GM19239 (cell line): ENCODE measurements around the gene ANKRD16.
"Not testable (repeated sequence)": the region's sequence is repeated elsewhere in the genome, so short reads cannot be mapped to it uniquely, and the experiment has no call there.

Experiments used
- DNase-seq: peaks from one replicate; pipeline ENCODE4 v3.0.0; 2011; ENCODE audit warnings: low spot score; ENCODE audit not compliant: insufficient read length
- FAIRE-seq: peaks from 2 replicates; lab custom pipeline; 2011; peaks lifted over from hg19 to GRCh38; lab: Jason Lieb, UNC

Gene ANKRD16

DNA sequence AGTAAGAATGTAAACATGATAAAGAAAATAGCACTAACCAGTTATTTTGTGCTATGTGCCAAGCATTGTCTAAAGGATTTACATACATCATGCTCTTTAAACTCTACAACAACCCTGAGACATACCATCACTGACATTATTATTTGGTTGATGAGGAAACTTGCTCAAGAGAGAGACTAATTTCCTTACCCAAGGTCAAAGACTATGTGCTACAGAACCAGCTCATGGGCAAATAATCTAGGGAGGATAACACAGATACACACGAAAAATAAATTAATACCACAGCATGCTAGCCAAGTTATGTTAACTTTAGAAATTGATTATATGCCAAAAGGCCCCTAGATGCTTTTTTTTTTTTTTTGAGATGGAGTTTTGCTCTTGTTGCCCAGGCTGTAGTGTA is 2.7 kb downstream of the ANKRD16 start:
- FAIRE-seq (no peak), DNase-seq (no peak)

DNA sequence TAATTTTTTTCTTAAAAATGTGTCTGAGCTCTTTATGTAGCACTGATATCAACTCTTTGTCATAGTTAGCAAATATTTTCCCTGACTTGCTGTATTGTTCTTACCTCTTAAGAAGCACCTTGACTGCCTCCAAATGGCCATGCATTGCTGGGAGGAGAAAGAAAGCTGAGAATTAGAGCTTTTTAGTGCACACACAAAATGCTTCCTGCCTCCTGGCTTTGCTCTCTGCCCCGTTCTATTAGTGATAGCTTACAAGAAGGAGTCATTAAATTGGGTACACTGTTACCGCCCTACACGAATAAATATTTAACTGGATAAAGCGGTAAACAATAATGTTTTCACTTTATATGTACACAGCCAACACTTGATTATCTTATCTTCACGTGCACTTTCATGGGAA is 4.1 kb downstream of the ANKRD16 start:
- DNase-seq (no peak), FAIRE-seq (no peak)

DNA sequence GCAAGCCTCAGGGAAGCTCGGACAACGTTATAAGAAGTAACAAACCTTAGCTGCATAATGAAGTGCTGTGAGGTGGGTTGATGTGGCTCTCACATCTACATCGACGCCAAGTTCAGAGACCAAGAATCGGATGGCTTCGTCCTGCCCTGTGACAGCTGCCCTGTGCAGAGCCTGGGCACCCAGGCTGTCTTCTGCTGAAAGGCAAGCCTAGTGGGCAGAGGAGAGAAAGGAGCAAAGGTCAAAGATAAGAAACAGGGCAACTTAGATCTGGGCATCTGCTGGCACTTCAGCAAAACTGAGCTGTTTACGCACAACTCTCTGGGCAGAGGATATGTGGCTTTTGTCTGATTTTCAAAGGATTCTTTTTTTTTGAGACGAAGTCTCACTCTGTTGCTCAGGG is 6.7 kb downstream of the ANKRD16 start:
- FAIRE-seq: no peak

DNA sequence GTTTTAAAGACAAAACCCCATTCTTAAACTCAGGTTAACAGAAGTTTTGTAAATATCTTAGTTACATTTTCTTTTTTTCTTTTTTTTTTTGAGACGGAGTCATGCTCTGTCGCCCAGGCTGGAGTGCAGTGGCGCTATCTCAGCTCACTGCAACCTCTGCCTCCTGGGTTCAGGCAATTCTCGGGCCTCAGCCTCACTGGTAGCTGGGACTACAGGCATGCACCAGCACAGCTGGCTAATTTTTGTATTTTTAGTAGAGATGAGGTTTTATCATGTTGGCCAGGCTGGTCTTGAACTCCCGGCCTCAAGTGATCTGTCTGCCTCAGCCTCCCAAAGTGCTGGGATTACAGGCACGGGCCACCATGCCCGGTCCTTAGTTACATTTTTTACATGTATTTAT is 12.7 kb downstream of the ANKRD16 start:
- not testable (repeated sequence) for DNase-seq, FAIRE-seq

More for the DNA sequence above, 6.7 kb downstream of the ANKRD16 start:
- DNase-seq: no peak

DNA sequence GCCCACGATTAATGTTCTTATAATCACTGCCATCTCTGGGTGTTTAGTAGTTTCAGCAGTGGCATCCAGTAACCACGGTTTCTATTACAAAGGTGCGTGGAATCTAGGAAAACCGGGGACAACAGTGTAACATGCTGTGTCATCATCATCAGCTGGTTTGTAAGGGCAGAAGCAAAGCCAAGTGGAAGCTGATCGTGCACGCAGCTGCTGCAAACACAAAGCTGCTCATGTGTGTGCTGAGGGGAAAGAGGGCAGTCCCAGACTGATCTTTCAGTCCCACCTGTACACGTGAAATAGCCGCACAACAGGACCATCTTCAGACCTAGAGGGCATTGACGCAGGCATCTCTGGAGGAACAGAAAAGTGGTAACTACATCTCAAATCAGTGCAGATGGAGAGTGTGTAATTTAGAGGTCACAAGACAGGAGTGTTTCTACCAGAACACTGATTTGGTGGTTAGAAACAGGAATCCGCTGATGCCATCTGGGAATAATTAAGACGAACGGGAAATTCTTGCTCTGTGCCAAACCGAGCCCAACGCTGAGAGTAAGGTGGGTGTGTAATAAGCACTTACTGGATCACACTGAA is 13.4 kb downstream of the ANKRD16 start:
- DNase-seq (no peak), FAIRE-seq (no peak)

DNA sequence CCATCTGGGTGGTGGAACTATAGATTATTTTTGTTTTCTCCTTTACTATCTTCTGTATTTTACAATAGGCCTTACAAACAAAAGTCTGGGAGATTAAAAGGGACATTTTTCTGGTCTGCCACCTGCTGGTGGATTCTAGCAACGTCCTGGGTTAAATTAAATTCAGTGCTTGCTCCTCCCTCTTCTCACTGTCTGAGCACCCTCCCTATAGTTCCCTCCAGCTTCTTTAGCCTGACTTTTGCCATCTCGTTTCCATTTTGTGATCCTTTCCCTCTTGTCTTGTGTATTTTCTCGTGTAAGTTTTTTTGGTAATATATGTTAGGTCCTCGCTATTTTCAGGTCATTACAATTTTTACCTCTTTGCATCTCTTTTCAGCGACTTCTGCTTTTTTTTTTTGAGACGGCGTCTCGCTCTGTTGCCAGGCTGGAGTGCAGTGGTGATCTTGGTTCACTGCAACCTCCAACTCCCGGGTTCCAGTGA is 16.1 kb downstream of the ANKRD16 start:
- FAIRE-seq: peak; percentile 94

DNA sequence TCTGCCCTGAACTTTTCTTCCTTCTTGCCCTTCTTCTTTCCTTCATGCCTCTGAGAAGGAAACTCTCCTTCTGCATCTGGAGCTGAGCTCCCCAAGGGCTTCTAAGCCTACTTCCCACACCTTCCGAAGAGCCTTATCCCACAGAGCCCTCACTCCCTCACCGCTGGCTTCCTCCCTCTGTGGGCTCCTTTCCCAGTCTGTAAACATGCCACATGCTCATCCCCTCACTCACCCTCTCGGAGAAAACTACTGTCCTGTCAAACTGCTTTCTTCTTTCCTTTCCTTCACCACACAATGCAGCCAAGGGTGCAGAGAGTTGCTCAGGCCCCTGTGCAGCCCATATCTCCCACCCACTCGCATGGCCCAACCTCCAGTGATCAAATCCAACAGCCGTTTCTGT is 18.1 kb downstream of the ANKRD16 start:
- FAIRE-seq (no peak), DNase-seq (no peak)

More for the DNA sequence above, 16.1 kb downstream of the ANKRD16 start:
- DNase-seq: peak; percentile 63

DNA sequence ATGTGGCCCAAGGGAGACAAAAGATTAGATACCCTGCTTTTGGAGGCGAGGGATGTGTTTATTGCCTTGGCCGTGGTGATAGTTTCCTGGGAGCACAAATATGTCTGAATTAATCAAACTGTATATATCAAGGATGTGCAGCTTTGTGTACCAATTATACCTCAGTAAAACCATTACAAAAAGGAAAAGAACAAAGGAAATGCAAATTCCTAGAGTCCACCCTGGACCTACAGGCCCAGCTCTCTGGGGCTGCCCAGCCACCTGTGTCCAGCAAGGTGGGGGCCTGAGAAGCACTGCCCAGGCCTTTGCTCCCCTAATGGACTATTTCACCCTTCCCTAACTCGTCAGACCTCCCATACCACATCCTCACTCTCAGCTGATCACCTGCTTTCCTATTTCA is 20.5 kb downstream of the ANKRD16 start:
- DNase-seq: no peak
- no peak for FAIRE-seq

DNA sequence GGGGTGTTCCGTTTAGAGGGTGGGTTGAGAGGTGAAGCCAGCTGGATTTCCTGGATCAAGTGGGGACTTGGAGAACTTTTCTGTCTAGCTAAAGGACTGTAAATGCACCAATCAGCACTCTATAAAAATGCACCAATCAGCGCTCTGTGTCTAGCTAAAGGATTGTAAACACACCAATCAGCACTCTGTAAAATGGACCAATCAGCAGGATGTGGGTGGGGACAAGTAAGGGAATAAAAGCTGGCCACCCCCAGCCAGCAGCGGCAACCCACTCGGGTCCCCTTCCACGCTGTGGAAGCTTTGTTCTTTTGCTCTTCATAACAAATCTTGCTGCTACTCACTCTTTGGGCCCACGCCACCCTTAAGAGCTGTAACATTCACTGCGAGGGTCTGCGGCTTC is 21.3 kb downstream of the ANKRD16 start:
- DNase-seq, FAIRE-seq: not testable (repeated sequence)

DNA sequence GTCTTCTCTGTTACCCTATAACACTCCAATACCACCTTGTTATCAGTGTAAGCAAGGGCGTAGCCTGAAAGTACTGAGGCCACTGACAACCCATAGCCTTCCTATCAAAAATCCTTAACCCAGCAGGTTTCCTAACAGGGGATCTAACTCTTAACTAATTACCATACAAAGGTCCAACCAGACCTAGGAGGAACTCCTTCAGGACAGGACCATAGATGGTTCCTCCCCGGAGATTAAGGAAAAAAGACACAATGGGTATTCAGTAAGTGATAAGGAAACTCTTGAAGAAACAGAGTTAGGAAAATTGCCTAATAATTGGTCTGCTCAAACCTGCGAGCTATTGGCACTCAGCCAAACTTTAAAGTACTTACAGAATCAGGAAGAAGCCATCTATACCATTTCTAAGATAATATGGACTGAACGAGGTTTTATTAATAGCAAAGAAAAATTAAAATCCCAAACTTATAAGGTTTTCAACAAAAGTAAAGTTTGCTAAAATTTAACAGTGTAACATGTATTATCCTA is 22.5 kb downstream of the ANKRD16 start:
- not testable (repeated sequence) for DNase-seq, FAIRE-seq

DNA sequence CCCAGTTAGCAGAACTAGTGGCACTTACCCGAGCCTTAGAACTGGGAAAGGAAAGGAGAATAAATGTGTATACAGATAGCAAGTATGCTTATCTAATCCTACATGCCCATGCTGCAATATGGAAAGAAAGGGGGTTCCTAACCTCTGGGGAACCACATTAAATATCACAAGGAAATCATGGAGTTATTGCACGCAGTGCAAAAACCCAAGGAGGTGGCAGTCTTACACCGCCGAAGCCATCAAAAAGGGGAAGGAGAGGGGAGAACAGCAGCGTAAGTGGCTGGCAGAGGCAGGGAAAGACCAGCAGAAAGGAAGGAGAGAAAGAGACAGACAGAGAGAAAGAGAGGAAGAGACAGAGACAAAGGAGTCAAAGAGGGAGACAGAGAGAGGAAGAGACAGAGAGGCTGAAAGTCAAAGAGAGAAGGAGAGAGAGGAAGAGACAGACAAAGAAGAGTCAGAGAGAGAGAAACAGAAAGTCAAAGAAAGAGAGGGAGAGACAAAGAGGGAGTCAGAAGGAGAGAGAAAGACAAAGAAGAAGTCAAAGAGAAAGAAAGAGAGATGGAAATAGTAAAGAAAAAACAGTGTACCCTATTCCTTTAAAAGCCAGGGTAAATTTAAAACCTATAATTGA is 23.1 kb downstream of the ANKRD16 start:
- FAIRE-seq, DNase-seq: not testable (repeated sequence)

DNA sequence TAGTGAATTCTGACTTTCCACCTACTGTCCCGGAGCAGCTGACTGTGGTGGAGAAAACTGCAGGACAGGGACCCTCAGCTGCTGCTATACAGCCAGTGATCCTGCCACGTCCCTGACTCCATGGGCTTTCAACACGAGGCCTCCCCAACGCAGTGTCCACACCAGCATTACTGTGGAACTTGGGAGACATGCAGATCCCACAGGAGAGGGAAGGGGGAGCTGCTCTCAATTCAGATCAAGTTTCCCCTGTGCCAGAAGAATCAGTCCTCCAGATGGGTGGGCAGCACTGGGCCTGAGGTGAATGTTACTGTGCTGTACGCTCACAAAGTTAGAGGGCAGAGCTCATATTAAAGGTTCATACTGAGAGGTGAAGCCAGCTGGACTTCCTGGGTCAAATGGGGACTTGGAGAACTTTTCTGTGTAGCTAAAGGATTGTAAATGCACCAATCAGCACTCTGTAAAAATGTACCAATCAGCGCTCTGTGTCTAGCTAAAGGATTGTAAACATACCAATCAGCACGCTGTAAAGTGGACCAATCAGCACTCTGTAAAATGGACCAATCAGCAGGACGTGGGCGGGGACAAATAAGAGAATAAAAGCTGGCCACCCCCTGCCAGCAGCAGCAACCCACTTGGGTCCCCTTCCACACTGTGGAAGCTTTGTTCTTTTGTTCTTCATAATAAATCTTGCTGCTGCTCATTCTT is 26.6 kb downstream of the ANKRD16 start:
- not testable (repeated sequence) for FAIRE-seq

DNA sequence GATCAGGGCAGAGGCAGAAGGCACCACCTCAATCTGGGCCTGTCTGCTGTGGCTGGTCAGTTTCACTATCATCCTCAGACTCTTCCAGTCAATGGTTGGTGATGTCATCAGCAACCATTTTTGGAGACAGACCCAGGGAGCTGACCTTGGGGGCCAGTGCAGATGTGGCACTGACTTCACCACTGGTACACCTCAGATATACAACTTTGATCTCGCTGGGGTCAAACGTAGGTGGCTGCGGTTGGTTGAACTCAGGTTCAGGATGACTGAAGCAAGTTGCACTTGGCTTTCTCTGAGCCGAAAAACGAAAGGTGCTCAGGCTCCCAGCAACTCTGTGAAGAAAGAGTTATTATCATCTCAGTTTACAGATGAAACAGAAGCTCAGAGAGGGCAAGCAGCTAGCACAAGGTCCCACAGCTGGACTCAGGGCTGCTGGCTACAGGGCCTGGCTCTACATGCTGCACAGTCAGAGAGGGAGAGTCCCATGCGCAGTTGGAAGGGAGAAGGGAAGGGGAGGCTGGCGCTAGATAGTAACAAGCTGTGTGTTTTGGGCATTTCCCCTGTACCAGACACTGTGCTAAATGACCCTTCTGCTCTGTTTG is 27.2 kb downstream of the ANKRD16 start:
- FAIRE-seq (peak; percentile 99), DNase-seq (peak; percentile 77)

More for the DNA sequence above, 26.6 kb downstream of the ANKRD16 start:
- not testable (repeated sequence) for DNase-seq

DNA sequence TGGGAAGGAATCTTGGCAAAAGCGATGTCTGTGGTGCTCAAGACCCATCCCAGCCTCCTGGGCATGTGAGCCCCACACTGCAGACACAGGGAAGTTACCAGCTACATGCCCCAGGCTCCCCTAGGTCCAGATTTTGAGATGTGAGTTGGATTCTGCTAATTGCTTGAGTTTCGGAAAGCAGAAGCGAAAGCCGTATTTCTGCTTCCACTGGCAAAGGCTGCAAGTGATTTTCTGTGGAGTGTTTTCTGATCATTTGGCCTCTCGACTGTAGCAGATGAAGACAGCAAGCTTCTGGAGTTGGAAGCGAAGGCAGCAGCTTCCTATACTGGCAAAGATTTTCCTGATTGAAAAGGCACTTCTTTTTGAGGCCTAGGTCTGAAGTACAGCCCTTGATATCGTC is 29.6 kb downstream of the ANKRD16 start:
- FAIRE-seq (no peak), DNase-seq (no peak)

DNA sequence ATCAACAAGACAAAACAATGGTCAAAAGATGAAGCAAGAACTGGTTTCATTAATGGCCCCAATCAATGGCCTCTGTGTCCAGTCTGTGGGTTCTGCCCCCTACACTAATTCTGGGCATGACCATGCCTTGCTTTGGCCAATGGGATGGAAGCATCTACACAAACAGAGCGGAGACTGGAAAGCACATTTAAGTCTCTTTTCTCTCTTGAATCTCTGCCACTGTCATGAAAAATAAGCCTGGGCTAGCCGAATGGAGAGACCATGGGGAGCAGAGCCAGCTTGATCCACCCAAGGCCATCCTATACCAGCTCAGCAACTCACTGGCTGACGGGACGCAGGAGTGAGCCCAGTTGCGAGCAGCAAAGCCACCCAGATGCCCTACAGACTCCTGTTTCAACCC is 30.9 kb downstream of the ANKRD16 start:
- DNase-seq: no peak
- FAIRE-seq: no peak

DNA sequence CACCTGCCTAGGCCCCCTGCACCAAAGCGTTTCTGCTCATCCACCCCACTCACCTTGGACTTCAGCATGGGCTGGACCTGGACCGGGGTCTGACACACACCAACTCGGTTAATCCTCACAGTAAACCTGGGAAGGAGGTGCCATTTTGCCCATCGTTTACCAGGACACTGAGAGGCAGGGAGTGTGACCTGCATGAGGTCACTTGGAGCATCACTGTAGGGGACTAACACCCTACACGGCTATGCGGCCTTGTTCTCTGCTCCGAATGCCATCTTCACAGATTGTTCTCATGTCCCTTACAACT is 33.0 kb downstream of the ANKRD16 start:
- no peak for DNase-seq

DNA sequence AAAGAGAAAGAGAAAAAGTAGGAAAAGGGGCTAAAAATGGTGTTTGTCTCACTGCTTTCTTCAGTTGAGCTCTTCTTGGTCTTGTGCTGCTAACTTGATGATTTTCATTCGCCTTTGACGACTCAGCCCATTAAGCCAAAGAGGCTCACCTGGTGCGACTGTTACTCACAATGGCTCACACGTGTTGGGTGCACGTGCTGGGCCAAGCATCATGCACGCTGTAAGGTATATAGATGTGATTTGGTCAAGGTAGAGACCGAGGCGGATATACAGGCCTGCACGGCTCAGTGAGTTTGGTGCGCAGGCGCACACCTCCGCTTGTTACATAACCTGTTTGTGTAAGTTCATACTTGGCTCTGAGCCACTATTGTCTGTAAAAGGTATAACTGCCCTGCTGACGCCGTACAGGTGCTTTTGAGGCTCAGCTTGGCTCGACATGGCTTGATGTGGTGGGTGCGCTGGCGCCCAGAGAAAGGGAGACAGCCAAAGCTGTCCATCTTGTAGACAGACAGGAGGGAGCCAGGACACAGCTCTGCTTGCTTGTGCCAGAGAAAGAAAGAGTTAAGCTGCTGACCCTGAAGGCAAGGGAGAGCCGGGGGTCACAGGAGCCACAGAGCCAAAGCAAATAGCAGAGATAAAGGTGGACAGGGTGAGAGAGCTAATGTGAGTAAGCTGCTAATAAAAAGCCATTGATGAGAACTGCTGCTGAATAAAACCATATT is 33.6 kb downstream of the ANKRD16 start:
- DNase-seq: no peak
- no peak for FAIRE-seq

More for the DNA sequence above, 33.0 kb downstream of the ANKRD16 start:
- FAIRE-seq: no peak

DNA sequence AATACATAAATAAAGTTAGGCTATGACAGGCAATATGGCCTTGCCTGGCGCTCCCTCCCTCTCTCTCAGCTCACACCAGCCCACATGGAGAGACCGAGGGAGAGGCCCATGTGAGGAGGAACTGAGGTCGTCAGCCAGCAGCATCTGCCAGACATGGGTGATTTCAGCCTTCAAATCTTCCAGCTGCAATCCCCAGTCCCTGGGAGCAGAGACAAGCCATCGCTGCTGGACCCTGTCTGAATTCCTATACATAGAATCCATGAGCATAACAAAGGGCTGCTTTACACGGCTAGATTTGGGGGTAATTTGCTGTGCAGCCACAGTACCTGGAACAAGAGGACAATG is 35.6 kb downstream of the ANKRD16 start:
- no peak for DNase-seq
- FAIRE-seq: no peak

DNA sequence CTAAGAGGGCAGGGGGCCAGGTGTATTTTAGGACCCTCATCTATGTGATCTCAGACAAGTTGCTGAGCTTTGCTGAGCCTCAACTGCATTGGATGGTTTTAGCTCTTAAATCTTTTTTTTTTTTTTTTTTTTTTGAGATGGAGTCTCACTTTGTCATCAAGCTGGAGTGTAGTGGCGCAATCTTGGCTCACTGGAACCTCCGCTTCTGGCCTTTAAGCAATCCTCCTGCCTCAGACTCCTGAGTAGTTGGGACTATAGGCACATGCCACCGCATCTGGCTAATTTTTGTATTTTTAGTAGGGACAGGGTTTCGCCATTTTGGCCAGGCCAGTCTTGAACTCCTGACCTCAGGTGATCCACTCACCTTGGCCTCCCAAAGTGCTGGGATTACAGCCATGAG is 43.0 kb downstream of the ANKRD16 start:
- not testable (repeated sequence) for FAIRE-seq, DNase-seq

DNA sequence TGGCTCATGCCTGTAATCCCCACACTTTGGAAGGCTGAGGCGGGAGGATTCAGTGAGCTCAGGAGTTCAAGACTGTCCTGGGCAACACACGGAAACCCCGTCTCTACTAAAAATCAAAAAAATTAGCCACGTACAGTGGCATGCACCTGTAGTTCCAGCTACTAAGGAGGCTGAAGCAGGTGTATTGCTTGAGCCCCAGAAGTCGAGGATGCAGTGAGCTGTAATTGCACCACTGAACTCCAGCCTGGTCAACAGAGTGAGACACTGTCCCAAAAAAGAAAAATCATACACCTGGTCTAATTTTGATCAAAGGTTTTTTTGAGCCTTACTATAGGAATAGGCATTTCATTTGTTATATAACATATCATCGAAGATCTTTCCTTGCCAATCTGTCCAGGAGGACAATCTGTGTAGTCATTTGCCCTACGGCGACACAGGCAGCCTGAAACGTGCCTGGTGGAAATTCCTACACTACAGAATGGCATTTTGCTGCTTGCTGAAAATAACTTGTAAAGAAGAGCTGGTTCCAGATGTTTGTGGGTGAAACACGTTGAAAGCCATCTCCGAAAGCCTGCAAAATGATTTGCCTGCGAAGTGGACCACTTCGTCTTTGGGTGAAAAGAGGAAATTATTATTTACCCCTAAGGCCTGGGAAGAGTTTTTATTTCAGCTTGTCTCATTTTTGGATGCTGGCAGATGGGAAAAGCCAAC is 45.2 kb downstream of the ANKRD16 start:
- FAIRE-seq (peak; percentile 61), DNase-seq (no peak)
